H1 (cell line): ENCODE measurements around the gene RCBTB1. TPM values are rescaled to one million over a fixed set of nuclear protein-coding genes. Genes with fewer than 3 reads are reported as not detected.
A peak's percentile ranks its signal among the peaks of the same experiment; 100 is the strongest.

ENCODE experiments used
- ASH2L ChIP-seq: fragments of 200-600, 300-600 bp; sonication (generic); IDR thresholded peaks from one replicate; pipeline ENCODE4 v1.7.1; 2017; ENCODE audit warnings: low read length
- CBX8 ChIP-seq: fragments of 300-800, 300-1000 bp; sonication (generic); IDR thresholded peaks from 2 replicates; pipeline ENCODE4 v1.7.1; 2016; ENCODE audit warnings: low read depth, low read length, borderline replicate concordance
- CREB1 ChIP-seq: IDR thresholded peaks from 2 replicates; pipeline ENCODE4 v1.6.1; 2012; ENCODE audit warnings: inconsistent platforms
- RAD21 ChIP-seq, 2 experiments: IDR thresholded peaks in 1 of 2; conservative IDR thresholded peaks in 1 of 2; 2 replicates each; pipeline ENCODE4 v1.6.1; 2011; ENCODE audit warnings: low read depth in 2 of 2, low read length in 2 of 2, improper control_type of control experiment in 1 of 2, inconsistent platforms in 1 of 2, mild to moderate bottlenecking in 1 of 2, moderate library complexity in 1 of 2
- TBP ChIP-seq: IDR thresholded peaks from 2 replicates; pipeline ENCODE4 v1.6.1; 2011; ENCODE audit warnings: low read depth, low read length, improper control_type of control experiment
- YY1 ChIP-seq: IDR thresholded peaks from 2 replicates; pipeline ENCODE4 v1.6.1; 2011; ENCODE audit warnings: low read depth, mild to moderate bottlenecking, low read length
- polyA plus RNA-seq, 7 experiments: library from polyadenylated mRNA; depleted of rRNA in 3 of 7; stranded (reverse) in 5 of 7; unstranded in 2 of 7; fragments of >200 nt in 5 of 7; fragments of 200-250 nt in 2 of 7; gene quantifications; 1 replicate in 5 of 7; 2 replicates in 1 of 7; 4 replicates in 1 of 7; pipeline versions ENCODE4 v1.2.1 to v1.2.3, GENCODE V29; 2011 to 2013; ENCODE audit warnings: missing spikeins in 2 of 7, mixed read lengths in 2 of 7
- total RNA-seq: library from RNA; stranded (reverse); fragmentation: NEBNext Ultra II Directional; extraction: Animal tissue kit (Norgen Biotek cat#: 25700); gene quantifications from 2 replicates; pipeline ENCODE4 v1.2.1, GENCODE V29; 2021
- TF ChIP-seq, protein P1 (sequence below): IDR thresholded peaks from 2 replicates; pipeline ENCODE4 v1.6.1; 2012; ENCODE audit warnings: inconsistent platforms
- TF ChIP-seq, protein P2 (sequence below): IDR thresholded peaks from 2 replicates; pipeline ENCODE4 v1.6.1; 2012; ENCODE audit warnings: inconsistent platforms

Gene RCBTB1
- total and polyA plus RNA-seq, 2 of the 8 experiments (the other 6 are each of a cell fraction or from before 2014, with no cell fraction given), result 13.7 to 29.8 TPM

DNA sequence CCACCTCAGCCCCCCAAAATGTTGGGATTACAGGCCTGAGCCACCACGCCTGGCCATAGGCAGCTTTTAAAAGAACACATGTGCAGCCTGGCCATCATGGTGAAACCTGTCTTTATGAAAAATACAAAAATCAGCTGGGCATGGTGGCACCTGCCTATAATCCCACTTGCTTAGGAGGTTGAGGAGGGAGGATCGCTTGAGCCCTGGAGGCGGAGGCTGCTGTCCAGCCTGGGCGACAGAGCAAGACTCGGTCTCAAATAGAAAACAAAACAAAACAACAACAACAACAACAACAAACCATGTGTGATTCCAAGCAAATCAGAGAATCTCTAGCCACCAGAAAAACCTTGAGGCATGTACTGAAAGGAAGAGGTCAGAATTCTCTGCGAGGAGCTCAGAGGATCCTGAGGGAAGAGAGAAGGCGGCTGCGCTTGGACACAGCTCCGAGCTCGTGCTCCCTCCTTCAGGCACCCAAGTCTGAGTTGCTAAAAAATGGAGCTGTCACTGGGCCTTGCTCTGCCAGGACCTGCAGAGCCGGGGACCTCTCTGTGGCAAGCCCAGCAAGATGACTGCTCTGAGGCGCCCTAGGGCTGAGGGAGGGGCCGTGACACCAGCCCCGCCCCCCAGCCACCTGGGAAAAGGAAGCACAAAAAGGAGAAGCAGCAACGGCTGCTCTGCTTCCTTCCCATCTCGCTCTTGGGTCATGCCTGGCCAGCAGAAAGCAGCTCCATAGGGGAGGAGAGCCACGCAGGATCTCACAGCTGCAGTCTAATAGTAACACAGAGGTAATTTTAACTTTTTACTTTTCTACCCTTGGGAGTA is 42.7 kb upstream of the RCBTB1 start, which contains the start of gene ARL11 (continued):
- TF ChIP-seq RAD21 (IDR thresholded peaks at IDR 0.05 in 1 of 2, conservative IDR thresholded peaks at IDR 0.05 in 1 of 2; ENCODE audit: low read depth in 2 of 2, low read length in 2 of 2), result no peak; a peak in 1 of 4 replicates
- no peak for TF ChIP-seq CBX8
- TF ChIP-seq YY1, result peak; percentile 26; the same call in 1 of the 2 replicates
- peak; percentile 56; the same call in 1 of the 2 replicates for TF ChIP-seq TBP
- TF ChIP-seq, protein P1, sequence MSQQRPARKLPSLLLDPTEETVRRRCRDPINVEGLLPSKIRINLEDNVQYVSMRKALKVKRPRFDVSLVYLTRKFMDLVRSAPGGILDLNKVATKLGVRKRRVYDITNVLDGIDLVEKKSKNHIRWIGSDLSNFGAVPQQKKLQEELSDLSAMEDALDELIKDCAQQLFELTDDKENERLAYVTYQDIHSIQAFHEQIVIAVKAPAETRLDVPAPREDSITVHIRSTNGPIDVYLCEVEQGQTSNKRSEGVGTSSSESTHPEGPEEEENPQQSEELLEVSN, result 0 out of 2 replicates have a peak, but pooled peaks have one; percentile 22
- TF ChIP-seq, protein P2, sequence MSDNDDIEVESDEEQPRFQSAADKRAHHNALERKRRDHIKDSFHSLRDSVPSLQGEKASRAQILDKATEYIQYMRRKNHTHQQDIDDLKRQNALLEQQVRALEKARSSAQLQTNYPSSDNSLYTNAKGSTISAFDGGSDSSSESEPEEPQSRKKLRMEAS, result peak; percentile 59; the same call in 1 of the 2 replicates
- peak; percentile 49 for TF ChIP-seq ASH2L
- TF ChIP-seq CREB1, result peak; percentile 20; the same call in 1 of the 2 replicates
